RWPE1 (cell line): ENCODE measurements around the gene DMRTB1.
A peak's percentile ranks its signal among the peaks of the same experiment; 100 is the strongest.

Source experiments
- CTCF ChIA-PET: fragments of 350-600 bp; sonication (Branson Sonifier 250); formaldehyde crosslinking; extraction: SDS; loops from one replicate; lab custom pipeline; 2021; lab: Yijun Ruan, JAX
- POLR2A ChIA-PET: fragments of 400-600 bp; formaldehyde crosslinking; extraction: SDS; loops from one replicate; lab custom pipeline; 2020; ENCODE audit warnings: antibody characterized with exemption; ENCODE audit not compliant: low non-redundant PET; lab: Yijun Ruan, JAX
- DNase-seq: peaks from one replicate; pipeline ENCODE4 v3.0.0; 2012; ENCODE audit warnings: low spot score
- H3K27ac ChIP-seq: fragments of 450-650 bp; 2 replicates; pipeline ENCODE4 v1.5.1; 2017
- TF ChIP-seq, protein P1 (sequence below): fragments of 450-650 bp; conservative IDR thresholded peaks from 2 replicates; pipeline ENCODE4 v1.5.1; 2017; ENCODE audit warnings: low read depth, mild to moderate bottlenecking

Gene DMRTB1

GRCh38 chr1:53413175-53414001 is 45.8 kb upstream of the DMRTB1 start:
- ChIA-PET CTCF (interaction anchor here (0.7 to 2.4 kb wide), 2 partner anchors 20 to 242 kb away, joined by 3 to 5 read pairs; no protein-coding TSS in a partner anchor), POLR2A (no interaction called here)
- TF ChIP-seq, protein P1, sequence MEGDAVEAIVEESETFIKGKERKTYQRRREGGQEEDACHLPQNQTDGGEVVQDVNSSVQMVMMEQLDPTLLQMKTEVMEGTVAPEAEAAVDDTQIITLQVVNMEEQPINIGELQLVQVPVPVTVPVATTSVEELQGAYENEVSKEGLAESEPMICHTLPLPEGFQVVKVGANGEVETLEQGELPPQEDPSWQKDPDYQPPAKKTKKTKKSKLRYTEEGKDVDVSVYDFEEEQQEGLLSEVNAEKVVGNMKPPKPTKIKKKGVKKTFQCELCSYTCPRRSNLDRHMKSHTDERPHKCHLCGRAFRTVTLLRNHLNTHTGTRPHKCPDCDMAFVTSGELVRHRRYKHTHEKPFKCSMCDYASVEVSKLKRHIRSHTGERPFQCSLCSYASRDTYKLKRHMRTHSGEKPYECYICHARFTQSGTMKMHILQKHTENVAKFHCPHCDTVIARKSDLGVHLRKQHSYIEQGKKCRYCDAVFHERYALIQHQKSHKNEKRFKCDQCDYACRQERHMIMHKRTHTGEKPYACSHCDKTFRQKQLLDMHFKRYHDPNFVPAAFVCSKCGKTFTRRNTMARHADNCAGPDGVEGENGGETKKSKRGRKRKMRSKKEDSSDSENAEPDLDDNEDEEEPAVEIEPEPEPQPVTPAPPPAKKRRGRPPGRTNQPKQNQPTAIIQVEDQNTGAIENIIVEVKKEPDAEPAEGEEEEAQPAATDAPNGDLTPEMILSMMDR, result no peak
- no peak overlapping the region for H3K27ac ChIP-seq
- peak; percentile 55 for DNase-seq

DNA sequence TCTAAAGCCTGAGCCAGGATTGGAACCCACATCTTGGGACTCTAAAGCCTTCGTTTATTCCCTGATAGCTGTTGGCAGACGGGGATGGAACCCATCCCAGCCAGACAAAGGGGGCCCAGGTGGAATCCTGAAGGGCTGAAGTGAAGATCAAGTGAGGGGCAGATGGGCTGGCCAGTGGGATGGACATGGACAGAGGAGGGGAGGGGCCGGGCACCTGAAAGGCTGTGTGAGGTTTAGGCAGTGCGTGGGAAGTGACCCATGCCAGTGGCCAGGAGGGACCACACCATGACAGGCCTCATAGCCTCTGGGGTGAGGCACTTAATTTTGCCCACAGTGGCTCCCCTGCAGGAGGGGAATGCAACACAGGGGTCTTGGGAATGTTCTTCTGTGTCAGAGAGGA is 44.6 kb upstream of the DMRTB1 start:
- CTCF ChIA-PET, result no interaction called here
- POLR2A ChIA-PET, result no interaction called here
- H3K27ac ChIP-seq, result no peak overlapping the region
- no peak for DNase-seq
- TF ChIP-seq, protein P1, result no peak

GRCh38 chr1:53415432-53415831 is 43.8 kb upstream of the DMRTB1 start:
- POLR2A ChIA-PET, result no interaction called here
- no peak for DNase-seq
- CTCF ChIA-PET, result no interaction called here
- TF ChIP-seq, protein P1, result no peak
- H3K27ac ChIP-seq, result no peak overlapping the region

GRCh38 chr1:53416269-53416813 is 42.9 kb upstream of the DMRTB1 start:
- TF ChIP-seq, protein P1, result no peak
- no peak overlapping the region for H3K27ac ChIP-seq
- ChIA-PET POLR2A (no interaction called here), CTCF (no interaction called here)
- DNase-seq, result no peak

DNA sequence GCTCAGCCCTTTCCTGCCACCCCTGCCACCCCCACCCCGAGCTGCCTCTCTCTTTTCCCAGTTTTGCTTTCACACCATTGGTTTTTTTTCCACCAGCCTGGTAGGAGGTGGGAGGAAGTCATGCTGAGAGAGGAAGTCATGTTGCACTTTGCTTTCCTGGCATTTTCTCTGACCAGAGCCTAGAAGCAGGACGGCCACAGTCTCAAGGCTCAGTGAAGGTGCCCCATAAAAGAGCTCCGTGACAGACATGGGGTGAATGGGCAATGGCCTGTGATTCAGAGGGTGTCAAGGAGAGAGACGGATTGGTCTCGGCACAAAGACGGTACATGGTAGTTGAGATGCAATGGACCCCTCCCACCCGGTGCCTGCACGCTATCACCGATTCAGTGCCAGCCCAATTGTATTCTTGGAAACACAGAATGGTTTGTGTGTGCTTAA is 42.1 kb upstream of the DMRTB1 start:
- POLR2A ChIA-PET, result no interaction called here

DNA sequence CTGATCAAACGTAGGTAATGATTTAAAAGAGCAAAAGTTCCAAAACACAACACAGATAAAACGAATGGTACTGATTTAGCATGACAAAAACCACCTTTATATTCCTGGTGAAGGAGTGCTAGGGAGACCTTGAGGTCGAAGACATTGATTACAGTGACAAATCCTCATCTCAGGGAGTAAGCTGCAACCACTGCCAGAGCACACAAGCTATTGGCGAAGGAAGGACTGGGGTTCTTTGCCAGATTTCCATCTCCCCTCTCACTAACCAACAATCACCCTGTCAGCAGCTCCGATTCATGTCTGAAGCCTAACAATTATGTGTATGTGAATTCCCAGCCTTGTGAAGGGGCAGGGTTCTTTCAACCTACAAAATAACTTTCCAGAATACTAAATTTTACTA is 40.2 kb upstream of the DMRTB1 start:
- ChIA-PET CTCF (no interaction called here), POLR2A (no interaction called here)
- H3K27ac ChIP-seq, result no peak overlapping the region
- DNase-seq, result no peak
- TF ChIP-seq, protein P1, result no peak

More for the DNA sequence above, 42.1 kb upstream of the DMRTB1 start:
- CTCF ChIA-PET, result no interaction called here
- no peak for DNase-seq
- TF ChIP-seq, protein P1, result no peak
- no peak overlapping the region for H3K27ac ChIP-seq
